D341Med (cell line): ENCODE measurements around the gene ERP44.
"Not testable (repeated sequence)": the region's sequence is repeated elsewhere in the genome, so short reads cannot be mapped to it uniquely, and the experiment has no call there.

ENCODE experiments used
- DNase-seq: peaks from one replicate; pipeline ENCODE4 v3.0.0; 2012; ENCODE audit warnings: low spot score

The ERP44 gene

GRCh38 chr9:100067990-100068389, 30.8 kb downstream of the ERP44 start:
- DNase-seq, result not testable (repeated sequence)

GRCh38 chr9:100066539-100066938, 32.3 kb downstream of the ERP44 start:
- DNase-seq, result peak; percentile 15

DNA sequence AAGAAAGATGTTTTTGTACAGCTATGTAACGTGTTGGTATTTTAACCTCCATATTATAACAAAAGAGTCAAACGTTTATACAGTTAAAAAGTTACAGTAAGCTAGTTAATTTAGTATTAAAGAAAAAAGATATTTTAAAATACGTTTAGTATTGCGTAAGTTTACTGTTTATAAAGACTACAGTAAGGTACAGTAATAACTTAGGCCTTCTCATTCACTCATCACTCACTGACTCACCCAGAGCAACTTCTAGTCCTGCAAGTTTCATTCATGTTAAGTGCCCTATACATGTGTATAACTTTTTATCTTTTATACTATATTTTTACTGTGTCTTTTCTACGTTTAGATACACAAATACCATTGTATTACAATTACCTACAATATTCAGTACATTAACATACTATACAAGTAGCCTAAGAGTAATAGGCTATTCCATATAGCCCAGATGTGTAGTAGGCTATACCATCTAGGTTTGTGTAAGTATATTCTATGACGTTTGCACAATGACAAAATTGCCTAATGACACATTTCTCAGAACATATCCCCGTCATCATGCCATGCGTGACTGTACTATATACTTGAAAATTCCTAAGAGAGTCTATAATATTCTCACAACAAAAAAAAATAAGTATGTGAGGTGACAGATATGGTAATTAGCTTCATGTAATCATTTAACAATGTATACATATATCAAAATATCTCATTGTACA, 33.8 kb downstream of the ERP44 start:
- DNase-seq, result no peak

- no peak for DNase-seq
Measured at GRCh38 chr9:100063185-100063584, 35.6 kb downstream of the ERP44 start.

GRCh38 chr9:100062683-100063082, 36.1 kb downstream of the ERP44 start:
- not testable (repeated sequence) for DNase-seq

- no peak for DNase-seq
Measured at GRCh38 chr9:100058699-100059579, 39.9 kb downstream of the ERP44 start.

- no peak for DNase-seq
Measured at GRCh38 chr9:100057624-100058023, 41.2 kb downstream of the ERP44 start.

DNA sequence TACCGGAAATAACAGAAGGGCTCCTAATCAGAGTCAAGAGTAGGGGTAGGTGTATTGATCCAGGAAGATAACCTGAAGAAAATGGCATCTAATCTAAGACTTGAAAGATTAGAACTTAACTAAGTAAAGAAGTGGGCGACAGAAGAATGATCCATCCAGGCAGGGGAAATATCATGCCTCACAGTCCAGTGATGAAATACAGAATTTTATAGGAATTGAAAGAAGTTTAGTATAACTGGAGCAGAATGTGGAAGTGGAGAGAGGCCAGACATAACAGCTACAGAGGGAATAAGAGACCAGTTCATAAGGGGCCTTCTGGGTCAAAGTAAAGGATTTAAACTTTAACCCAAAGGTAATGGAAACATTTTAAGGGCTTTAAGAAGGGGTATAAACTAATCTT, 42.2 kb downstream of the ERP44 start:
- no peak for DNase-seq

- no peak for DNase-seq
Measured at GRCh38 chr9:100052375-100052774, 46.4 kb downstream of the ERP44 start.

GRCh38 chr9:100049551-100049950, 49.2 kb downstream of the ERP44 start:
- no peak for DNase-seq

DNA sequence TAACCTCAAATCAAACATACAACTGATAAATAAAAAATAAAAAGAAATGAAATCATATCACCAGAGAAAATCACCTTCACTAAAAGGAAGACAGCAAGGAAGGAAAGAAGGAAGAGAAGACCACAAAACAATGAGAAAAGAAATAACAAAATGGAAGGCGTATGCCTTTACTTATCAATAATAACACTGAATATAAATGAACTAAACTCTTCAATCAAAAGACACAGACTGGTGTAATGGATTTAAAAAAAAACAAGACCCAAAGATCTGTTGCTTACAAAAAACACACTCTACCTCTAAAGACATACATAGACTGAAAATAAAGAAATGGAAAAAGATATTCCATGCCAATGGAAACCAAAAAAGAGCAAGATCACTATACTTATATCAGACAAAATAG, 60.3 kb downstream of the ERP44 start:
- DNase-seq, result no peak

GRCh38 chr9:100033877-100034551, 64.8 kb downstream of the ERP44 start:
- no peak for DNase-seq

DNA sequence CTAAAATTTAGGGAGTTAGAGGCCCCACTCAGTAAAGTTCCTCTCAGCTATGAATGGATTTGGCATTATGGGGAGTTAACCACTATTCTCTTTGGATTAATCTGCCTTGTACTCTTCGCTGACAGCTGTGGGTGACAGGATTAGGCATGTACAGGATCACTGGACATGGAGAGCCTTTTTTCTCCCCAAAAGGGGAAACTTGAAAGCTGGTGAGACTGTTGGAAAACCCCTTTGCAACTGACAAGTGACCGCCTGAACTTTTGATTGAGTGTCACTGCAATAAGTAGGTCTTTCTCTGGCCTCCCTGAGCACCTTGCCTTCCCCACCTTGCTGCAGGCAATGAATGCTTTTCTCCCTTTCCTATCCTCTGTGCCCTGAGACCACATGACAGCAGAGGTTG, 68.3 kb downstream of the ERP44 start:
- DNase-seq, result no peak

DNA sequence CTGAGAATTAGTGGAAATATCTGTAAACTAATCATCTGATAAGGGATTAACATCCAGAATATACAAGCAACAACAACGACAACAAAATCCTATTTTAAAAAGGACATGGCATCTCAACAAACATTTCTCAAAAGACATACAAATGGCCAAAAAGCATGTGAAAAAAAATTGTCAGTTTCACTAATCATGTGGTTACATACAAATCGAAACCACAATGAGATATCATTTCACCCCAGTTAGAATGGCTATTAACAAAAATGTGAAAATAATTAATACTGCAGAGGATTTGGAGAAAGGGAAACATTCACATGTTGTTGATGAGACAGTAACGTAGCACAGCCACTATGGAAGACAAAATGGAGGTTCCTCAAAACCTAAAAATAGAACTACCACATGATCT, 69.5 kb downstream of the ERP44 start:
- no peak for DNase-seq

GRCh38 chr9:100028201-100028784, 70.5 kb downstream of the ERP44 start:
- DNase-seq, result peak; percentile 76

DNA sequence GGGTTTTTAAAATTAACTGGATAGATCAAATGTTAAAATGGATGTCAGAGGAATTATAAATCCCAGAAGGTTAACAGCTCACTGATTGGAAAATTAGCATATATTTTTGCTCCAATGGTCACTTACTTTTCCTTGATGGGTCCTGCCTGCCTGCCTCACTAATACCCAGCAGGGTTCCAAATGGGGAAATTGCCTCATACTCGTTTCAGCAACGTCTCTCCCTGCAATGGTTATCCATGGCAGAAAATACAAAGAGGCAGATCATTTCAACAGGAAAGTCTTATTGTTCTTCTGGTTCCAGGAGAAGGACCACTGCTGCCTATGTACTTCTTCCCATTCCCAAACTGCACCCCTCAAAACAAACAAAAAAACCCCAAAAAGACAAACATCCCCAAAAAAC, 71.3 kb downstream of the ERP44 start:
- DNase-seq, result no peak

DNA sequence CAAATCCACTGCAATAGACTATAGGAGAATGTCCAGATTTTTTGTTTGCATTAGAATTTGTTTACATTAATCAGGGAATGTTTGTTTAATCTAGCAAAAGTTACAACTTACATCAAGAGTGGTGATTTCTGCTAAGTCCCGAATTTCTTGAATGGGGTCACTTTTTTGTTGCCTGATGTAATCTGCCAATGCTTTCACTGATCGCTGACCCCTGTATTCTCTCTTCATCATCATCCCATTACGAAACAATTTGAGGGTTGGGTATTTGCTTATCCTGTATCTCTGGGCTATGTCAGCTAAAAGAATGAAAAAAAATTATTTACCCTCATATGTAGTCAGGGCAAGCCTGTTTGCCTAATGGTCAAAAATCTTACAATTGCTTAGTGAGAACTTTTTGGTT, 76.9 kb downstream of the ERP44 start:
- DNase-seq, result no peak

- DNase-seq, result no peak
Measured at GRCh38 chr9:100020121-100020795, 78.5 kb downstream of the ERP44 start.

DNA sequence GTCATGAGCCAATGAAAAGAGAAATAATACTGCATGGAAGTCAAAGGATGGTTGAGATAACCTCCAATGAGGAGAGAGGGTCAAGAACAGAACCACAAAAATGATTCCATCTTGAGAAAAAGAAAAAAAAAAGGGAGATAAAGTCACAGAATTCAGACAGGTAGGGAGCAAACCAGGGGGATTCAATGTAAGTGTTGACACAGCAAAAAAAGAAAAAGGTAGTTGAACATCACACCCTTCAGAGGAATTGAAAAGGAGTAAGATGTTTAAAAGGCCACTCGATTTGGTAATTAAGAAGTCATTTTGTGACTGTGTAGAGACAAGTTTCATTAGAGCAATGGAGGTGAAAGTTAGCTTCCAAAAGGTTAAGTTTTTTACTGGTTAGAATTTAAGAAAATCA, 79.3 kb downstream of the ERP44 start:
- no peak for DNase-seq

GRCh38 chr9:100014846-100015245, 84.0 kb downstream of the ERP44 start:
- no peak for DNase-seq

DNA sequence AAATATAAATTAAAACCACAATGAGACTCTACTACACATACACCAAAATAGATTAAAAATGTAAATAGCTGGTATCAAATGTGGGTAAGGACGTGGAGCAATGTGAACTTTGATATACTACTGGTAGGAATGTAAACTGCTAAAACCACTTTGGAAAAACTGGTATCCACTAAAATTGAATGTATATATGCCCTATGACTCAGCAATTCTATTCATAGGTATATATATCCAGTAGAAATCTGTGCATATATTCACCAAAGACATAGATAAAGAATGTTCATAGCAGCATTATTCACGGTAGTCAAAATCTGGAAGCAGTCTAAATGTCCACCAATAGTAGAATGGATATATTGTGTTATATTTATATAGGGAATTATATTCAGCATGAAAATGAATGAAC, 85.2 kb downstream of the ERP44 start:
- DNase-seq, result no peak

DNA sequence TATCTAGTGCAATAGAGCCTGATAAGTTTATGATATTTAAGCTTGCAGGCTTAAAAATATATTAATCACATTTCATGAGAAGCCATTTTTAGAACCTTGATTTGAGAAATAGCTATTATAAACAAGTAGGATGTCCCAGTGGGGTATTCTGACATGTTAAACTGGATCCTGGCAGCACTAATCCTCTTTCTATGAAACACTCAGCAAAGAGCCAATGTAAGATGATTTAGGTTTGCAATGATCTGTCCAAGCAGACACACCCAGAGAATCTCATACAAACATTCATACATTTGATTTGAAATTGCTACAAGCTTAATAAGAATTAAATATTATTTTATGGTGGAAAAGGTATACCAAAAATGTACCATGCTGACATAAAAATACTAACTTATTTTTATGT, 86.5 kb downstream of the ERP44 start:
- DNase-seq, result no peak
